Uterus (tissue), 4 donors: Measurements from ENCODE around the gene PRSS56. TPM values are rescaled to one million over a fixed set of nuclear protein-coding genes. Genes with fewer than 3 reads are reported as not detected.
"Not testable (repeated sequence)": the region's sequence is repeated elsewhere in the genome, so short reads cannot be mapped to it uniquely, and the experiment has no call there.

Experiments used
- DNase-seq, 2 donors: peaks; one replicate each; pipeline ENCODE4 v3.0.0-alpha.2; 2019 to 2020
- H3K27ac ChIP-seq, 2 donors: fragments of 200-600 bp; sonication (generic); 1 replicate in 1 of 2; 2 replicates in 1 of 2; pipeline ENCODE4 v1.5.1; 2016 to 2018
- H3K27me3 ChIP-seq, 2 donors: fragments of 200-600 bp; sonication (generic); one replicate each; pipeline ENCODE4 v1.5.1; 2018 to 2019; ENCODE audit warnings: control low read depth in 1 of 2
- H3K36me3 ChIP-seq, 2 donors: fragments of 200-600 bp; sonication (generic); one replicate each; pipeline ENCODE4 v1.5.1; 2019; ENCODE audit warnings: control low read depth in 1 of 2
- H3K4me1 ChIP-seq, 2 donors: fragments of 200-600 bp; sonication (generic); one replicate each; pipeline ENCODE4 v1.5.1; 2018 to 2019; ENCODE audit warnings: control low read depth in 1 of 2
- H3K4me3 ChIP-seq, 2 donors: fragments of 200-600 bp; sonication (generic); 1 replicate in 1 of 2; 2 replicates in 1 of 2; pipeline ENCODE4 v1.5.1; 2018 to 2019; ENCODE audit warnings: mild to moderate bottlenecking in 1 of 2
- H3K9me3 ChIP-seq, 2 donors: fragments of 200-600 bp; sonication (generic); one replicate each; pipeline ENCODE4 v1.5.1; 2019; ENCODE audit warnings: control low read depth in 1 of 2
- CTCF ChIP-seq, 4 experiments: fragments of 200-600 bp in 2 of 4; fragments of 450-650 bp in 2 of 4; sonication (generic) in 2 of 4; IDR thresholded peaks; one replicate each; pipeline ENCODE4 v1.5.1; 2016 to 2019; ENCODE audit warnings: antibody characterized with exemption in 4 of 4, mild to moderate bottlenecking in 2 of 4, moderate library complexity in 1 of 4
- POLR2A ChIP-seq, 2 donors: fragments of 450-650 bp; IDR thresholded peaks; one replicate each; pipeline ENCODE4 v1.6.1; 2016; ENCODE audit warnings: antibody characterized with exemption in 2 of 2, mild to moderate bottlenecking in 1 of 2, moderate library complexity in 1 of 2
- intact Hi-C: fragments of 100-400 bp; cut with DNase I; formaldehyde crosslinking; loops from one replicate; pipeline ENCODE4 v1.15.1; 2023; ENCODE audit warnings: low total_unique reads
- total RNA-seq, 4 donors: library from RNA; depleted of rRNA in 3 of 4; stranded (reverse); fragments of >200 nt in 3 of 4; gene quantifications; one replicate each; pipeline versions ENCODE4 v1.1.0 to v1.2.4, GENCODE V29; 2014 to 2023
- donor health status: DM: yes; HTN: yes; CAD: no.

PRSS56 gene
- total RNA-seq, 4 donors from 2014 or later, result not detected

- peaks cover 0 to 13% of the 10 kb centered on the region in 2 donors for H3K27me3 ChIP-seq
- intact Hi-C loops, result loop anchor here (10.0 kb wide), 1 partner anchor 624 kb away; no protein-coding TSS in a partner anchor
- no peaks in the 10 kb centered on the region for H3K36me3 ChIP-seq
- TF ChIP-seq CTCF (IDR thresholded peaks at IDR 0.05), result no peak
- TF ChIP-seq POLR2A (IDR thresholded peaks at IDR 0.05), result no peak
- no peaks in the 10 kb centered on the region for H3K9me3 ChIP-seq
- peaks cover 0 to 4% of the 10 kb centered on the region in 2 donors for H3K4me1 ChIP-seq
- no peak overlapping the region for H3K27ac ChIP-seq
- DNase-seq, result no peak
- H3K4me3 ChIP-seq, result no peak overlapping the region
These were observed 8.7 kb downstream of the PRSS56 start for GRCh38 chr2:232528746-232529460.

GRCh38 chr2:232529806-232530547, 9.8 kb downstream of the PRSS56 start:
- Histone ChIP-seq H3K36me3 (no peaks in the 10 kb centered on the region), H3K4me1 (no peaks in the 10 kb centered on the region), H3K27ac (no peak overlapping the region), H3K9me3 (no peaks in the 10 kb centered on the region), H3K4me3 (no peak overlapping the region), H3K27me3 (peaks cover 0 to 4% of the 10 kb centered on the region in 2 donors)
- intact Hi-C loops, result loop anchor here (10.0 kb wide), 1 partner anchor 625 kb away; no protein-coding TSS in a partner anchor
- DNase-seq, result no peak
- no peak for TF ChIP-seq CTCF (IDR thresholded peaks at IDR 0.05)
- TF ChIP-seq POLR2A (IDR thresholded peaks at IDR 0.05), result no peak

GRCh38 chr2:232530626-232531260, 10.6 kb downstream of the PRSS56 start:
- Histone ChIP-seq H3K27me3 (no peaks in the 10 kb centered on the region), H3K36me3 (no peaks in the 10 kb centered on the region), H3K4me3 (no peak overlapping the region), H3K4me1 (no peaks in the 10 kb centered on the region), H3K27ac (no peak overlapping the region), H3K9me3 (no peaks in the 10 kb centered on the region)
- DNase-seq, result no peak
- TF ChIP-seq CTCF (IDR thresholded peaks at IDR 0.05) (no peak), POLR2A (IDR thresholded peaks at IDR 0.05) (no peak)
- intact Hi-C loops, result no loop called here

GRCh38 chr2:232532419-232532818, 12.2 kb downstream of the PRSS56 start:
- H3K4me3 ChIP-seq, result no peak overlapping the region
- H3K36me3 ChIP-seq, result no peaks in the 10 kb centered on the region
- H3K4me1 ChIP-seq, result no peaks in the 10 kb centered on the region
- H3K27ac ChIP-seq, result no peak overlapping the region
- no peaks in the 10 kb centered on the region for H3K9me3 ChIP-seq
- H3K27me3 ChIP-seq, result no peaks in the 10 kb centered on the region
- intact Hi-C loops, result no loop called here
- DNase-seq, result no peak
- TF ChIP-seq POLR2A (IDR thresholded peaks at IDR 0.05), result no peak

- intact Hi-C loops, DNase-seq, H3K4me1 ChIP-seq, H3K27me3 ChIP-seq, H3K36me3 ChIP-seq, H3K4me3 ChIP-seq, H3K27ac ChIP-seq, H3K9me3 ChIP-seq: not testable (repeated sequence)
These were observed 12.6 kb downstream of the PRSS56 start for GRCh38 chr2:232532821-232533220.
